CD4-positive, alpha-beta T cell treated with Interleukin-12 subunit alpha and Interleukin-12 subunit beta, for 1 hour (primary cell): ENCODE data around the gene PEA15.

ENCODE experiments used
- DNase-seq: peaks from one replicate; pipeline ENCODE4 v3.0.0-alpha.2; 2020

PEA15 gene

DNA sequence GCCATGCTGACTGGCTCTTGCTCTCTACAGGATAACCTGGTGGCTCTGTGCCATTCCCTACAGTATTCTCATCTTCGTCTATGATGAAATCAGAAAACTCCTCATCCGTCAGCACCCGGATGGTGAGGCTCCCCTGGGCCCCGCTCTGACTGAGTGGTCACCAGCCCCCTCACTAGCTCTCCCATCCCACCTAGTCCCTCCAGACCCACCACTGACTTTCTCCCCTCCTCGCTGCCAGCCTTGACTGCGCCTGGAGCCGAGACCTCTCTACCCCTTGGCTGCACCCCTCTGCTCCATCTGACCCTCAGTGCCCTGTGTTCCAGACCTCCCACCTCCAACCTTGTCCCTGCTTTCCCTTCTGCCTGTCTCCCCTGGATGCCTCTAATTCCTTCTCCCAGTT, 18.9 kb upstream of the PEA15 start:
- no peak for DNase-seq

GRCh38 chr1:160186729-160187128, 18.5 kb upstream of the PEA15 start:
- DNase-seq, result no peak

DNA sequence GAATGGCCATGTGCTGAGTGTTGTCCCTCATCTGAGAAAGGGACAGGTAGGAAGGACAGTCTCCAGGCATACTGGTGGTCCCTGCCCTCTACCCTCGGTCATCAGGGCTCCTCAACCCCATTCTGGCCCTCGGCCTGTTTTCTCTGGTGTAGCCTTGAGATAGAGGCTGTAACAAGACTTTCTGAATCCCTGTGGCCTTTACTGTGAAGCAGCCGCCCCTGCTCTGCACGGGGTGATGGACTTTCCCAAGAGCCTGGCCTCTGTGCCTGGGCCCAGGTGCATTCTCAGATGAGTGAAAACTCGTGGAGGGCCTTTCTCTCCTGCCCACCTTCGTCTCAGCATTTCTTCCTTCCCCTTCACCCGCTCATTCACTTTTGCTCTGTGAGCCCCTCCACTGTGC, 17.8 kb upstream of the PEA15 start:
- no peak for DNase-seq

DNA sequence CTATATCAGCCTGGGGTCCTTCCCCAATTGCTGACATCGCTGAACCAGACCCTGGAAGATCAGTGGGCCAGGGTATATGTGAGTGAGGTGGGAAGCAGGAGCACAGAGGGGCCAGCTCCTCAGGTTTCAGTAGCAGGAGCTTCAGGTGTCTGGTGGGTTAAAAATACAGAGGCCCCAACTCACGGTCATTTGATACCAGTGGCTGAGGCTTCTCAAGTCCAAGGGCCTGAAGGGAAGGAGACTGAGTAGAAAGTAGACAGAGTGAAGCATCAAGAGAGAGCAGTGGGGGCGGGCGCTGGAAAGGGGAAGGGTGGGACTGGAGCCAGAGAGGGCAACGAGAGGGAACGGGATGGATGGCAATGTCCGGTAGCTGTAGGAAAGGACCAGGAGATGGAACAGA, 16.8 kb upstream of the PEA15 start:
- DNase-seq, result no peak

DNA sequence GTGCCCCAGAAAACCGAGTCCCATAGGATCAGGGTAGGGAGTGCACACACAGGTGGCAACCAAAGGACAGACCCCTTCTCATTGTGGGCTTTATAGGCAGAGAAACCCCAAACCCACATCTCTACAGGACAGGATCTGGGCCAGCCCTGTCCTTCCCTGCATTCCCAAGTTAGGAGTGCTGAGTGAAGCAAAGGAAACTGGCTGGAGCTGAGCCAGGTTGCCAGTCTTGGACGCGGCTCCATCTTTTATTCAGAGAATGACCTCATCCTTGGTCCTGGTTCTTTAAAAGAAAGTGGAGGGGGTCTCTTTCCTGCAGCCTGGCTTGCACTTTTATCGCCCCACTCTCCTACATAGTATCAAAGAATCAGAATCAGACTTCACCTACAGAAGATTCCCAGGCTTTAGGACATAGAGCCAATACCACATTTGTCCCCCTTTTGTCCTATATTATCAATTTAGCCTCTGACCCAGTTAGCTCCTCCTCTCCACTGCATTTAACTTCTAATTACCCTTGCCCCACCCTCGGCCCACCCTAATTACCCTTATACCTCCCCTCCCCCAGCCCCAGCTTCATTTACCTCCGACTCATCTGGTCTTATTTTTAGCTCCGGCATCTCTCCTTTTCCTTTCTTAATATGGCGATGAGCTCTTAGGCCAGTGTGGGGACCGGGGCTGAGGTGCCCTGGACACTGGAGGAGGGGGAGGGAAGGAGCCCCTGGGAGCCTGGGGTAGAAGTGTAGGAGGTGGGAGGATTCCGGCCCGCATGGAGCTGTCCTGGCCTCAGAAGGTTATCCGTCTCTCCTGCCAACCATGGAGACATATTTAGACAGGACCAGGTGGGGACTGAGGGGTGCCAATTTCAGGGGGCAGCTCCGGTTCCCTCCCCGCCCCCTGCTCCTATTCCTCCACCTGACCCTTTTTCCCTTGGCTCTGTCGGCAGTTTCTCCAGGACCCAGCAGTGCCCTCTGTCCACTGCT, 15.2 kb upstream of the PEA15 start, which contains the start of gene CASQ1:
CASQ1 (plus strand) TSS at position 927 of the 977 bp plus-strand sequence. CDS start 177 bp downstream, outside the sequence.
- DNase-seq, result no peak

DNA sequence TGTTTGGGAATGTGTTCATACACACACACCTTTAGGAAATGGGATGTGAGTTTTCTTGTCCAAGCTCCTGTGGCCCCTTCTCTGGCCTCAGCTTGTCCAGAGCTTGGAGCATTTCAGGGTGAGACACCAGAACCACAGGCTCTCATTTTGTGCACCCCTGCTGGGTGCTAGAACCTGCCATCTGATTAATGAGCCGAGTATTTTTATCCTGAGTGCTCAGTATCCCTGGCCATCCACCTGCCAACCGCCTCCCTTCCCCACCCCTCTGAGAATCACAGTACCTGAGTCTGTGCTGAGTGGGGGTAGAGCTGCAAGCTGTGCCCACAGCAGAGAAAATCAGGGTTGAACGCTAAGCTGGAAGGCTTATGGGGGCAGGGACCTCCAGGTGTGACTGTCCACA, 13.4 kb upstream of the PEA15 start:
- DNase-seq, result no peak

DNA sequence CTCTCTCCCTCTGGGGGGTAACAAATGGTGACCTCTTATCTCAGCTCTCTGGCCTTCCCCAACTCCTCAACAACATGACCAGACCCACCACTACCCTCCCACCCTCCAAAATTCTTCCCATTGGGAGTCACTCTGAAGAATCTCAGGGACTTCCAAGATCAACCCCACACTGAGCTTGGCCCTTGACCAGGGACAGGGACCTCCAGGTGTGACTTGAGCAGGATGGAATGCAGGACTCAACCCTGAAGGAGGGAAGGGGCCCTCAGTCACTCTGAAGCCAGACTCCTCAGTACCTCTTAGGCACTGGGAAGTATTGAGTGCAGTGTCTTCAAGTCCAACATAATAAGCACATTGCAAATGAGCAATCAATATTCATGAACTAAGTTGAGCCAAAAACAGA, 12.9 kb upstream of the PEA15 start:
- no peak for DNase-seq

DNA sequence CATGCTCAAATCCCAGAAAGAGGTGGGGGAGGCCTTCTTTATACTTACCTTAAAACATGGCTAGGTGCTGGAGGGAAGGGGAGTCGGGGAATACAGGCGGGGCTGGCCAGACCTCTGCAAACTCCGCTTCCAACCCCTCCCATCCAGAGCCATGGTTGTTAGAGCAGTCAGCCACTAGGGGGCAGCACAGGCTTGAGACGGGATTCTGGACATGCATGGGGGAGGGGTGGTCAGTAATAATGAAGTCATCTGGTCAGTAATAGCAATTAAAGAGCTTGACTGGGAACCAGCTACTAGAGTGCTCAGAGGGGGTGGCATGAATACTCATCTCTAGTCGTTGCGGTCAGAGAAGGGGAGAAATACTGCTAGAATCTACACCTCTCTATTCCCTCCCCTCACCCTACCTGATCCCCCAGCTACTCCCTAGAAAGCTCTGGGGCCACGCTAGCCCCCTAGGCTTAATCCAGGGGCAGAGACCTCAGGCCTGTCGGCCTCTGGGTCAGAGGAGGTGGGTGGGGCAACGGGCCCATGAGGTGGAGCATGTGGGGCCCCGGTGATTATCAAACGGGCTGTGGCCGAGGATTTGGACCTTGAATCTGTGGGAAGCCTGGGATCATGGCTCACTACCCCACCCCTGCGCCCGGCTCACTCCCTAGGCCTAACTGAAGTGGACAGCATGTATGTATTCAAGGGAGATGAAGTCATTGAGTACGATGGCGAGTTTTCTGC, 11.9 kb upstream of the PEA15 start:
- peak; percentile 79 for DNase-seq

DNA sequence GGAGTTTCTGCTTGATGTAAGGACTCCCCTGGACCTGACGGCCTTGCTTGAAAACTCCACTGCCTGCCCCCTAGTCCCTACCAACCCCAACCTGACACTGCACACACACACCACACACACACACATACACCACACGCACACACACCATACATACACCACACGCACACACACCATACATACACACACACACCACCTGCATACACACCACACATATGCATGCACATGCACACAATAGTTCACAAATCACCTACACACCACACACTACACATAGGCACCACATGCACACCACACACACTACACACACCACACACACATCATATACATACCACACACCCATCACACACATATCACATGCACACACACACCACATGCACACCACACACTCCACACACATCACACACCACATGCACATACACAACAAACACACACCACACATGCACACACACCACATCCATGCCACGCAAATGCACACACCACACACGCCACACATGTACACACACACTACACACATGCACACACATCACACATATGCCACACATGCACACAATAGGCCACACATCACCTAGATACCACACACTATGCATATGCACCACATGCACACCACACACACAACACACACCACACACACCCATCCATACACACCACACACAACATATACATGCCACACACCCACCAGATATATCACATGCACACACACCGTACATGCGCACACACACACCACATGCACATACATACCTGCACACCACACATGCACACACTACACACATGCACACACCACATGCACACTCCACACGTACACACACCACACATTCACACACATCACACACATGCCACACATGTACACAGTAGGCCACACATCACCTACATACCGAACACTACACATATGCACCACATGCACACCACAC, 11.1 kb upstream of the PEA15 start:
- no peak for DNase-seq

- no peak for DNase-seq
These were observed 10.5 kb upstream of the PEA15 start for GRCh38 chr1:160194737-160195059.

DNA sequence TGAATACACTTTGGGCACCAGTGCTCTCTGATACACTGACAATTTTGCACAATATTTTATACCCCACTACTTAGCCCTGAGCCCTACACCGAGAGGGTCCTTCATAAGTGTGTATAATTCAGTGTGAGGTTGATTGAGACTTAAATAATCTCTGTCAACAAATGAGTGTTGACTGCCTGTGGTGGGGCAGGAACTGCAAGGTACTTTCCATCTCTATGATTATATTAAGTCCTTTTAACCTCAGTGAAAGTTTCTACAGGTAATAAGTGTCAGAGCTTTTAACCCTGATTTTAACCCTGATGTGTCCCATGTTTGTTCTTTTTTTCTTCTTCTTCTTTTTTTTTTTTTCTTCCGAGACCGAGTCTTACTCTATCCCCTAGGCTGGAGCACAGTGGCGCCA, 9.0 kb upstream of the PEA15 start:
- DNase-seq, result no peak

GRCh38 chr1:160197231-160197630, 8.0 kb upstream of the PEA15 start:
- DNase-seq, result no peak

DNA sequence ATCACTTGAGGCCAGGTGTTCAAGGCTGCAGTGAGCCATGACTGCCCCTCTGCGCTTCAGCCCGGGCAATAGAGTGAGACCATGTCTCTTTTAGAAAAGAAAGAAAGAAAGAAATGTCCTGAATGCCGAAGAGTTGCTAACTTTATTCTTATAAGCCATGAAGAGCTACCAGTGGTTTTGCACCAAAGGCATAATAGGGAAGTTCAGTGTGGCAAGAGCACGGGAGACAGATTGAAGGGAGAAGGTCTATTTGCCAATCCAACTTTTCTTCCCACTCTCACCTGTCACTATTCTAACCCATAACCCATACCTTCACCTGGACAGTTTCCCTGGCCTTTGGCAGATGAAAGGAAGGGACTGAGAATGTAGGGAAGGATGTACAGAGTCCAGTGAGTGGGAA, 4.4 kb upstream of the PEA15 start:
- DNase-seq, result no peak

GRCh38 chr1:160204526-160205241, 500 bp upstream of the PEA15 start:
- DNase-seq, result peak; percentile 35

DNA sequence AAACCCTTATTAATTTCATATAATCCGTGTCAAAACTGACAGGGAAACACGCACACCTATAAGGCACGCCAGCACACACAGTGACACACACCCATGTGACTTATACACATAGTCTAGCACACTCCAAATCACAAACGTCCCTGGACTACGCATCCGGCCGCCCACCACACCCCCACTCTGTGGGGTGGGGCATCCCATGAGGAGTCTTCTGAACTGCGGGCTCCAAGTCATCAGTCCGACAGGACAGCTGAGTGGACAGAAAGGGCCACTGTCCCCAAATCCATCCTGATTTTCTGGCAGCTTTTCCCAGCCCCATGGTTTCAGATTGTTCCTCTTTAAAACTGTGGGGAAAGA, 829 bp downstream of the PEA15 start:
- peak; percentile 65 for DNase-seq

GRCh38 chr1:160206421-160207117, 1.4 kb downstream of the PEA15 start:
- DNase-seq, result no peak

GRCh38 chr1:160207118-160207650, 2.0 kb downstream of the PEA15 start:
- DNase-seq, result no peak

DNA sequence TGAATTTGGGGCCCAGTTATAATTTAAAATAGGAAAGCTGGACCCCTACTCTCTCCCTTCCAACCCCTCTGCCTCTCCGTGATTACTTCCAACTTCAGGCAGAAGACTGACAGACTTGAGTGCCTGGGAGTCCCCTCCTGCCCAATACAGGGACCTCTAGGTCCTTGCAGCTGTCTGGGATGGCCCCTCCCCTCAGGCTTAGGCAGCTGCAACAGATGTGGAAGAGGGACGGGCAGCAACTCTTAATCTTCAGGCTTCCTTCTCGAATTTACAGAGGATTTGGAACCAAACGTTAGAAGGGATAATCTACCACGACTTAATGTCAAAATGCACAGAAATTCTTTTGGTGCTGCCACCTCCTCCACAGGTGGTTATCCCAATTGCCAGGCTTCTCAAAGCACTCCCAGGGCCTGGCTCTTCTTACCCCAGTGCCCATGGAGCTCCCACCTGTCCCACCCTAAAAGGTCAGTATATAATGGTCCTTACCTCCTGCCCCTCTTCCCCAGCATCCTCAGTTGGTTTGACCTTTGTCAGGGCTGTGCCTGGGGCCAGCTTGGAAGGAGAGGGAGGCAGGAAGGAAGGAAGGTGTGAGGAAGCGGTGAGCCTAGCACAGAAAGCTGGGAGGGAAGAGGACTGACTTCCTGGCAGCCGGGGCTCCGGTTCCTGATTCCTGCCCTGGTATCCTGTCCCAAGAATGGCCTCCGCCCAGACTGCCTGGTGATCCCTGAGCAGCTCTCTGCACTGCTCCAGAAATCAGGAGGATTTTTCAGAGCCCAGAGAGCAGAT, 2.8 kb downstream of the PEA15 start:
- DNase-seq, result no peak

DNA sequence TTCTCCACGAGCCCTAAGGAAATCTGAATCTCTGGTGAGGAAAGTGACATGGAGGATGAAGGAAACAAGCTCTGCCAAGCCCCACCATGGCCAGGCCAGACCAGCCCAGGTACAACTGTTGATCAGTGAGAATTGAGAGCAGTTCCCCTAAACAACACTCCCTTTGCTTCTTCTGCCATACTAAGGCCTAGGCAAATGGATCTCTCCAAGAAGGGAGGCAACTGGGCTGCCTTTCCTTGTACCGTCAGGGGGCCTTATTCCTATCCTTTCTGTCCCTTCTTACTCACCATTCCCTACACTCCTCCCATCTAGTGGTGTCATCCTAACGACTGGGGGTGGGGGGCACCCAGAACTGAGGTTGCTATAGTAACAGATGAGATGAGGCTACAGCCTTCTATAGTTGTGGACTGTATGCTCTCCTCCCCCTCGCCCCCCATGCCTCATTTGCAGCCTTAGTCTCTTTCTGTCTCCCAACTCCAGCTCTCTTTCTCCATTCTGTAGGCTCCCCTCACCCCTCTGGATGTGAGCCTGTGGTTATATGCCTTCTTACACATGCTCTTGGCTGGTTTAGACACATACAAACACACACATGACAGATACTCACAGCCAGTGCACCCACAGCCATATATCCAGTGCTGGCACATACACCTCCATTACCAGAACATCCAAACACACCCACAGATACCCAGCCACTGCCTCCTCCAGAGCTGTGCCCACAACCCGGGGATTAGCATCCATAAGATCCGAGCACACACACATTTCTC, 3.6 kb downstream of the PEA15 start:
- no peak for DNase-seq
